Dermis blood vessel endothelial cell (primary cell): ENCODE data around the gene TNFRSF12A. TPM values are rescaled to one million over a fixed set of nuclear protein-coding genes. Genes with fewer than 3 reads are reported as not detected.
A peak's percentile ranks its signal among the peaks of the same experiment; 100 is the strongest.

Experiments
- DNase-seq: peaks from one replicate; pipeline ENCODE4 v3.0.0; 2010
- total RNA-seq: library from RNA; depleted of rRNA; stranded (reverse); fragments of >200 nt; gene quantifications from 2 replicates; pipeline ENCODE4 v1.2.3, GENCODE V29; 2014

TNFRSF12A gene
- total RNA-seq, 1 donor from 2014 or later, result 45.4 TPM

DNA sequence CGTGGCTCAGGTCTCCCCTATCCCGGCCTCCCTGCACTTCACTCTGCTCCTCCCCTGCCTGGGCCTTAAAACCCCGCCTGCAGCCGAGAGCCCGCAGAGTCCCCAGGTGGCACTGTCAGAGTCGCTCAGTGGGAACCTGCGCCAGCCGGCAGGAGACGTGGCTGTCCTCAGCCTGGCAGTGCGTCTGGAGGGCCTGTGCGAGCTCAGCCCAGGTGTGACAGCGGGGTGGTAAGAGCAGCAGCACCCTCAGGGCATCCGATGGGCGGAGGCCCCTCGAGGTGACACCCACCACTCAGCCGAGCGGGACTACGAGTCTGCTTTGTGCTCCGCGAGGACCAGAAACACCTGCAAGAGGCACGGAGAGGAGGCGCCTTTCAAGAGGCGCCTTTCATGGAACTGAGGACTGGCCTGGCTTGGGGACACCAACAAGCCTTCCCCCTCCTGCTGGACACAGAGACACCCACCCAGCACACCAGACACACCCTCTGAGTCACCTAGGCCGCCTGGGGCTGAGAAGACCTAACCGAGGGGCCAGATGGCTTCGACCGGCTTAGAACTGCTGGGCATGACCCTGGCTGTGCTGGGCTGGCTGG is 7.2 kb upstream of the TNFRSF12A start, which contains the start of gene CLDN9:
TSS of gene CLDN9 (plus strand) at position 96 of the 593 bp plus-strand sequence. CDS start at position 536, 440 bp downstream.
- DNase-seq, result no peak

DNA sequence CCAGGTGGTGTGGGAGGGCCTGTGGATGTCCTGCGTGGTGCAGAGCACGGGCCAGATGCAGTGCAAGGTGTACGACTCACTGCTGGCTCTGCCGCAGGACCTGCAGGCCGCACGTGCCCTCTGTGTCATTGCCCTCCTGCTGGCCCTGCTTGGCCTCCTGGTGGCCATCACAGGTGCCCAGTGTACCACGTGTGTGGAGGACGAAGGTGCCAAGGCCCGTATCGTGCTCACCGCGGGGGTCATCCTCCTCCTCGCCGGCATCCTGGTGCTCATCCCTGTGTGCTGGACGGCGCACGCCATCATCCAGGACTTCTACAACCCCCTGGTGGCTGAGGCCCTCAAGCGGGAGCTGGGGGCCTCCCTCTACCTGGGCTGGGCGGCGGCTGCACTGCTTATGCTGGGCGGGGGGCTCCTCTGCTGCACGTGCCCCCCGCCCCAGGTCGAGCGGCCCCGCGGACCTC is 6.6 kb upstream of the TNFRSF12A start:
- no peak for DNase-seq

DNA sequence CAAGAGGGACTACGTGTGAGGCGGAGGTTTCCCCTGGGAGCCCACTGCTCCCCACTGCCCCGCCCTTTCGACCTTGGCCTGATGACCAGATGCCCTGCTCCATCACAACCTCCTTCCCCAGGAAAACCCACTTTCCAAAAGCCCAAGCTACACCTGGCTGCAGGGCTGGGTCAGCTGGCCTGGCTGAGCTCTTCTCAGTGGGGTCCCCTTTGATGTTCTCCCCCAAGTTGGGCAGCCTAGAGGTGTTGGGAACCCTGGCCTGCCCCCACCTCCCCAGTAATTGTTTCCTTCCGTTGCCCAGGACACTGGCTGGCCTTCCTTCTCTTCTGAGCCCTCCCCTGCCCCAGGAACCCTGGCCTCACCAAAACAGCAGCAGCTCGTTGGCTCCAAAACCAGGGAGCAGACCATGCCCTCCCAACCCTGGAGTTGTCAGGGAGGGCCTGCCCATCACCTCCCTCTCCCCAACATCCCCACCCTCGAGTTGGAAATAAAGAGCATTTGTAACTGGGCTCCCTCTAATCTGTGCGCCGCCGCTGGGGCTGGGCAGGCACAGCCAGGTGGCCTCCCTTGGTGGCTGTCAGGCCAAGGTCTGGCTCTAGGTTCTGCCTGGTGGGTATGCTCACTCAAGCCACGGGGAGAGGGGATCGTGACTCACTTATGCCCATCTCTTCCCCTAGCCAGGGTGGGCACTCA is 6.0 kb upstream of the TNFRSF12A start:
- no peak for DNase-seq

DNA sequence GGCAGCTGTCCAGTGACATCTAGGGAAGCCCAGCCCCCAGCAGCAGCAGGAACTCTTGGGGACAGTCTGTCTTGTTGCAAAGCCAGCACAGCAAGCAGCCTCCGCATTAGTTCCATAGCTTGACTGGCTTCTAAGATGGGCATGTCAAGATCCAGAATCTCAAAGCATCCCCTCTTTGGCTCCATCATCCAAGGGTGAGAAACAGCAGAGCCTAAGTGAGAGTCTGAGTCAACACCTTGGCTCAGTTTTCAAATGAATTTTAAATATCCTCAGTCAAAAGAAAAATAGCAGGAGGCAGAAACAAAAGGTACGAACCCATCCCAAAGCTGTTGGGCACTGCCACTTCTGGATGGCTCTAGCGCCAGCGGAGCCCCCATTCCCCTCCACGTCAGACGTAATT is 5.2 kb upstream of the TNFRSF12A start:
- no peak for DNase-seq

DNA sequence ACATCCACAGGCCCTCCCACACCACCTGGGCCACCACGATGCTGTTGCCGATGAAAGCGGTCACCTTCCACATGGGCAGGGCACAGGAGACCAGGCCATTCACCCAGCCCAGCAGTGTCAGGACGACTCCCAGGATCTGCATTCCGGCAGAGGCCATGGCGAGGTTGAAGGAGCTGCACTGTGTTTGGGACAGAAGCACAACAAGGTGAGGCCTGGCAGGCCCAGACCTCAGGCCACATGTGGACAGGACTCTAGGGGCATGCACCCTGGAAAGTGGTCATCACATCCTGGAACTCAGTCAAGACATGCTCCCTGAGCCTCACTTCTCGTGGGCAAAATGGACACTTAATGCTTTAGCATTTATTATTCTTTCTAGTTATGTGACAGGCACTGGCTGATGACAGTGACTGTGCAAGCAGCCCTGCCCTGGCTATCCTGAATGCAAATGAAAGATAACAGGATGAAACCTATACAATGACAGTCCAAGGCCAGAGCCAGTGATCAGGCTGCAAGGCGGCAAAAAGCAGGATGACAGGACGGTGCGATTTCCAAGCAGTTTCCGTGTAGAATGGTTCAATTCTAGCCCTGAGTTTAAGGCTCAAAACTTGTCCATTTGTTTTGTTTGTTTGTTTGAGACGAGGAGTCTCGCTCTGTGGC is 4.2 kb upstream of the TNFRSF12A start:
- no peak for DNase-seq

DNA sequence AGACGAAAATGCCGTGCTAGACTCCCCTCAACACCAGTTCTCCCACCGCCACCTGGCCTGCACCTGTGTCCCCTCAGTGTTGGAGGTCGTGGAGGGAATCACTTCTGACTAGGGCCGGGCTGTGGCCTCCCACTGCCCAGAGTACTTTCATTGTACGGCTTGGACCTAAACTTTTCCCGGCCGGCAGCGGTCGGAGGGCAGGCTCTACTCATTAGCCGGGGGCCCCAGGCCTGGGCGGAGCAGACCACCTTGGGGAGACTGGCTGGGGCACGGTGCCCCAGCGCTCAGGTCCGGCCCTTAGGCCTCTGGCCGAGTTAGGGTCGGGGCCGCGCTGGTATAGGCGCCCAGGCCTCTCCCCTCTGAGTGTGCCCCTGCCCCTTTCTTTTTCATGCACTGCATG is 2.8 kb upstream of the TNFRSF12A start:
- DNase-seq, result no peak

DNA sequence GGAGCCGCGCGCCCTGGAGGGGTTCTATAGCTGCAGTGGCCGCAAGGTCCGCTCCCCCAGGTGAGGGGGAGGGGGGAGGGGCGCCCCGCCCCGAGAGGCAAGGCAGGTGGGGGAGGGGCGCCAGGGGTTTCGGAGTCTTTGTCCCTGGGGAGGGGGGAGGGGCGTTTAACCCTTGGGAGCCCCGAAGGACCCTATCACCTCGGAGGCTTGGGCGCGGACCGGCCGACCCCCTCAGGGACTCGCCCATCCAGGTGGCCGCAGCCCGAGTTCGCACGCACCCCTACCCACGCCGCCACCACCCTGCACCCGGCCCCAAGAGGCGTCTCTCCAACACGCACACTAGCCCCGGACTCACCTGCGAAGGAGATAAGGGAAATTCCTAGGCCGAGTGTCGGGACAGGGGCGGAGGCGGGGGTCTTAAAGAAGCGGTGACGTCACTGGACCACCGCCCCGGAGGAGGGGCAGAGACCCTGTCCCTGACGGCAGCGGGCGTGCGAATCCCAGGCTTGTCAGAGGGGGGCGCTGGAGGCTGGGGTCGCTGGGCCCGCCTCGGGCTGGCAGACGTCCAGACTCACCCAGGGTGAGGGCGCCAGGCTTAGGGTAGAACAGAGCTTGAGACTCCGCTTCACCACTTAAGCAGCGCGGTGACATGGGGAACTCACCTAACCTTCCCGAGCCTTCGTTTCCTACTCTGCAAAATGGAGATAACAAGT is 2.2 kb upstream of the TNFRSF12A start, which contains the start of gene CLDN6:
TSS of gene CLDN6 (minus strand) at position 390 of the 713 bp plus-strand sequence. CDS start 2,162 bp downstream, outside the sequence.
- peak; percentile 40 for DNase-seq

DNA sequence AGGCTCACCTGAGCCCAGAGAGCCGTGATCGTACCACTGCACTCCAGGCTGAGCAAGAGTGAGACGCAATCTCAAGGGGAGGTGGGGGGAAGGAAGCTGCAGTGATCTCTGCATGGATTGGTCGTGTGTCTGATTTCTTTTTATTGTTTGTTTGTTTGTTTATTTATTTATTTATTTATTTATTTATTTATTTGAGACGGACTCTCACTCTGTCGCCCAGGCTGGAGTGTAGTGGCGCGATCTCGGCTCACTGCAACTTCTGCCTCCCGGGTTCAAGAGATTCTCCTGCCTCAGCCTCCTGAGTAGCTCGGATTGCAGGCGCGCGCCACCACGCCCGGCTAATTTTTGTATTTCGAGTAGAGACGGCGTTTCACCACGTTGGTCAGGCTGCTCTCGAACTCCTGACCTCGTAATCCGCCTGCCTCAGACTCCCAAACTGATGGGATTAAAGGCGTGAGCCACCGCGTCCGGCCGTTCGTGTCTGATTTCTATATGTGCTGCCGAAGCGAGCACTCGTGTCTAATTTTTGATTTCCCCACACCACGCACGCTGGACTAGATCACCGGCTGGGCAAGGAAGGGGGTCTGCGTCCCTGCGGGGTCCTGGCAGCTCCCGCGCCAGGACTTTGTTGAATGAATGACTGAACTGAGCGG is 448 bp upstream of the TNFRSF12A start:
- DNase-seq, result no peak

DNA sequence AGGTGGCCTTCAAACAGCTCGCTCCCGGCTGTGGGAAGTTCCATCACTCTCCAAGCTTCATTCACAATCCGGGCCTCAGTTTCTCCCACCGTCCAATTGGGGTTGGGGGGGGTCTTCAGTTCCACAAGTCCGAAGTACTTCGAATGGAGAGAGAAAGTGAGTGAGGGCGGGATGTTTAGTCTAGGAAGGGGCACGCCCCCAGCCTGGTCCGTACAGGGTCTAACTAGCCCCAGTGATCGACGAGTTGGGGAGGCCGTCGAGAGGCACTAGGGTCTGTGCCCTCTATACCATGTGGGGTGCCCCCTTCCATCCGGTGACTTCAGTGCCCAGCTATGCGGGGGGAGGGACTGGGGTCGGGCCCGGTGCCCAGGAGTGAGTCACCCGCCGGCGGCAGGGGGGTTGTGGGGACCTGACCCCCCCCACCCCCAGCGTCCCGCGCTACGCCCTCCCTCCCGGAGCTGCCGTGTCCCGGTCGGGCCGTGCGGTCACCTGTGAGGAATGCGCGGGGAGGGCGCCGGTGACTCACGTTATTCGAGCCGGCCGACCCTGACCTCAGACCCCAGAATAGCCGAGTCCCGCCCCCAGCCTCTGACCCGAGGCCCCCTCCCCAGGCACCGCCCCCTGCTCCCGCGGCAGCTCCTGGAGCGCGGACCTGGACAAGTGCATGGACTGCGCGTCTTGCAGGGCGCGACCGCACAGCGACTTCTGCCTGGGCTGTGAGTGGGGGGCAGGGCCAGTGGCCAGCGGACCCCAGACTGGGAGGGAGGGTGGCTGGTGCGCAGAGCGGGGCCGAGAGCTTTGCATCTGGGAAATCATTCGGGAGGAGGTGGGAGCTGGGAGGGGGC is 658 bp downstream of the TNFRSF12A start:
- peak; percentile 91 for DNase-seq

DNA sequence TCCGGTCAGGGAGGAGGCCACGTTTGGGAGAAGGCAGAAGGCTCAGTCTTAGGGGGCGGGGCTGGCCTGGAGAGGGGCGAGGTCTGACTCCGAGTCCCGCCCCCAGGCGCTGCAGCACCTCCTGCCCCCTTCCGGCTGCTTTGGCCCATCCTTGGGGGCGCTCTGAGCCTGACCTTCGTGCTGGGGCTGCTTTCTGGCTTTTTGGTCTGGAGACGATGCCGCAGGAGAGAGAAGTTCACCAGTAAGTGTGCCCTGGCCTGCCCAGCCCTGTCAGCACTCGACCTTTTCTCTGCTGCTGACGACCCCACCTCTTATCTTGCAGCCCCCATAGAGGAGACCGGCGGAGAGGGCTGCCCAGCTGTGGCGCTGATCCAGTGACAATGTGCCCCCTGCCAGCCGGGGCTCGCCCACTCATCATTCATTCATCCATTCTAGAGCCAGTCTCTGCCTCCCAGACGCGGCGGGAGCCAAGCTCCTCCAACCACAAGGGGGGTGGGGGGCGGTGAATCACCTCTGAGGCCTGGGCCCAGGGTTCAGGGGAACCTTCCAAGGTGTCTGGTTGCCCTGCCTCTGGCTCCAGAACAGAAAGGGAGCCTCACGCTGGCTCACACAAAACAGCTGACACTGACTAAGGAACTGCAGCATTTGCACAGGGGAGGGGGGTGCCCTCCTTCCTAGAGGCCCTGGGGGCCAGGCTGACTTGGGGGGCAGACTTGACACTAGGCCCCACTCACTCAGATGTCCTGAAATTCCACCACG is 1.5 kb downstream of the TNFRSF12A start:
- DNase-seq, result peak; percentile 74

DNA sequence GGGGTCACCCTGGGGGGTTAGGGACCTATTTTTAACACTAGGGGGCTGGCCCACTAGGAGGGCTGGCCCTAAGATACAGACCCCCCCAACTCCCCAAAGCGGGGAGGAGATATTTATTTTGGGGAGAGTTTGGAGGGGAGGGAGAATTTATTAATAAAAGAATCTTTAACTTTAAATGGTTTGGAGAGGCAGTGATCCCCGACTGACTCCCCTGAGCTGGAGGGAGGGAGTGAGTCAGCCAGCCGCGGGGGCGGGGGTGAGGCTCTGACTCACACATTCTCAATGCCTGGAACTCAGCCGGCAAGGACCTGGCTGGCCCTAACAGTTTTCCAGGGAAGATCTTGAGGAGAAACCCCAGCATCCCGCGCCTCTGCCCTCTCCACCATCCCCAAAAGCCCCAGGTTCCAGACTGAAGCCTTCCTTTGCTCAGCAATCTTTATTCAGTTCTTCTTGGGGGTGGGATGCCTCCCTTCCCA is 2.1 kb downstream of the TNFRSF12A start:
- DNase-seq, result peak; percentile 95

DNA sequence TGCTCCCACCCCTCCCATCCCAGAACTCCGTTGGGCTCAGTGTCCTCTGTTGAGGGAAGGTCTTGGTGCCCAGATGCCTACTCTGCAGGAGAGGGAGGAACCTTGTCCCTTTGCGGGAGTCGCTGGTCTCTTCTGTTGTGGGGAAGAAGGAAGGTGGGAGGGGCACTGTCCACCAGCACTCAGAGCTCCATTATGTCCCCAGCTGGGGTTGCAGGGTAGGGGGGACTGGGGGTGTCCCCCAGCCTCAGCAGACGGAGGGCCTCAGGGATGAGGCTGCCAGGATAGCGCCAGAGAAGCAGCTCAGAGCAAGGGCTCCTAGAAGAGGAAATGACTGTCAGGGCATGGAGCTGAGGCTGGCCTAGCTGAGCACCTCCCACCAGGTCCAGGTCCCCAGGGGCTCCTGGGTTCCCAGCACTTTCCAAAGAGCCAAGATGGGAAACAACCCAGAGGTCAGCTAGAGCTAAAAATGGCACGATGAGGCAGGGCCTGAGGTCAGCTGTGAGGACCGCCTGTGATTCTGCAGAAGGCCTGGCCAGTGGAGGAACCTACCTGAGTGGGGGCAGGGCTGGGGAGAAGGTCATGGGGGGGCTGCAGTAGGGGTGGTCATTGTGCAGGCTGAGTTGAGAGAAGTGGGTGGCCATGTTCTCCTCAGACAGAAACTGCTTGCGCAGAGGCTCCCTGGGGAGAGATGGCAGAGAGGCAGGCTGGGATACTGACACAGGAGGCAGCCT is 2.7 kb downstream of the TNFRSF12A start:
- DNase-seq, result peak; percentile 46

DNA sequence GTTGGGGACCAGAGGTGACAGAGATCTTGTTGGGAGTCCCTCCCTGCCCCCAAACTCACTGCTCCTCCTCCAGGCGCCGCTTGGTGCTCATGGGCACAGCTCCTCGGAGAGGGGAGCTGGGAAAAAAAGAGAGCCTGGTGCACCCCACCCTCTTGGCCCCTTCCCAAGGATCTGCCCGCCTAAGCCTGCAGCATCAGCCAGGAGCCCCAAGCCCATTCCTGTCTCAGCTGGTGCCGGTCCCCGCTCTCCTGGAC is 3.2 kb downstream of the TNFRSF12A start:
- no peak for DNase-seq

DNA sequence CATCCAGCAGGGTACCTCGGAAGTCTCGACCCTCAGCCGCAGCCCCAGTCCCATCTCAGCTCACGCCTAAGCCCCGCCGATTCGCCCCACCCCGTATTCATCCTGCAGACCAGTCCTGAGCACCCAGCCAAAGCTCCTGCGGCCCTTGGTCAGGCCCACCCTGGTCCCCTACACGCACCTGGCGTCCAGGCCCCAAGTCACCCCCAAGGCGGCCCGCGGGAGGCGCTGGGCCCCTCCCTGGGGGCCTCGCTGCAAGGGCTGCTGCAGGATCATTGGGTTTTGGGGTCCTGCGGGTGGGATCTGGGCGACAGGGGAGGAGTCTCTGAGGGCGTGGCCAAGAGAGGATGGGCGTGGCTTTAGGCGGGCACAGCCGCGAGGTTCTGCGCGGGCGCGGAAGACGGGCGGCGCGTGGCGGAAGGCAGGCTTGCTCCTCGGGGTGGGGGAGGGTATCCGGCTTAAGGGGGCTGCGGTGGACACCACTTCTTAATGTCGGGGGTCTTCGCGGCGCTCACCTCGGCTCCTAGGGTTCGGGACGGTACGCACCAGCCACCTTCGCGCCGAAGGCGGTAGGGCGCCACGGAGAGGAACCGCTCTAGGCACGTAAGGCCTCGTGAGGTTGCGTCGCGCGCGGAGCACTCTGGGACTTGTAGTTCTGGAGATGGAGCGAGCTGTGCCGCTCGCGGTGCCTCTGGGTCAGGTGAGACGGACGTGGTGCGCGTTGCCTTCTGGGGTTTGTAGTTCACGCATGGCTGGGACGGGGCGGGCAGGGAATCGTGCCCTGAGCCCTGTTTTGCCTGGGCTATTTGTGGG is 3.7 kb downstream of the TNFRSF12A start, which contains the start of the genes HCFC1R1 and THOC6:
TSS of gene HCFC1R1 (minus strand) at position 274 of the 810 bp plus-strand sequence. CDS start at position 273, 1 bp downstream.
TSS of gene THOC6 (plus strand) at position 367 of the 810 bp plus-strand sequence. CDS start at position 659, 292 bp downstream.
- peak; percentile 99 for DNase-seq

DNA sequence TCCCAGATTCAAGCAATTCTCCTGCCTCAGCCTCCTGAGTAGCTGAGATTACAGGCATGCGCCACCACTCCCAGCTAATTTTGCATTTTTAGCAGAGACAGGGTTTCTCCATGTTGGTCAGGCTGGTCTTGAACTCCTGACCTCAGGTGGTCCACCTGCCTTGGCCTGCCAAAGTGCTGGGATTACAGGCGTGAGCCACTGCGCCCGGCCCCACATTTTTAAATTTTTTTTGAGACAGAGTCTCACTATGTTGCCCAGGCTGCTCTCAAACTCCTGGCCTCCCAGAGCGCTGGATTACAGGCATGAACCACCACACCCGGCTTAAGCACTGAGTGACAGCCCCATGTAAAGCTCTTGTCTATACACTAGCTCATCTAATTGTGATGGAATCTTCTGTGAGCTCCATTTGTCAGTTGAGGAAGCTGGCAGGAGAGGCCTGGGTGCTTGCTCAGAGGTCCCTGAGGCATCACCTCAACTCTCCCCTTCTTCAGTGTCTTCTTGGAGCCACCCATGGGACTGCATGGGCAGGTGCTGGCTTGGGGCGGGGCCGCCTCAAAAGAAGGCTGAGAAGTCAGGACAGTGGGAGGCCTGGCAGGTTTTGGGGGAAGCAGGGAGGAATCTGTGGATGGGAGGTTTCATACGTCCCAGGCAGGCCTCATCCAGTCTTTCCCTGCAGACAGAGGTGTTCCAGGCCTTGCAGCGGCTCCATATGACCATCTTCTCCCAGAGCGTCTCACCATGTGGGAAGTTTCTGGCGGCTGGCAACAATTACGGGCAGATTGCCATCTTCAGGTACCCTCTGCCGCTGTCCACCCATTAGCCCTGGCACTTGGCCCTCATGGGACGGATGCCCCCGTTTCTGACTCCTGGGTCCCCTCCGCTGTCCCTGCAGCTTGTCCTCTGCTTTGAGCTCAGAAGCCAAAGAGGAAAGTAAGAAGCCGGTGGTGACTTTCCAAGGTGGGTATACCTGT is 5.1 kb downstream of the TNFRSF12A start:
- DNase-seq, result no peak

DNA sequence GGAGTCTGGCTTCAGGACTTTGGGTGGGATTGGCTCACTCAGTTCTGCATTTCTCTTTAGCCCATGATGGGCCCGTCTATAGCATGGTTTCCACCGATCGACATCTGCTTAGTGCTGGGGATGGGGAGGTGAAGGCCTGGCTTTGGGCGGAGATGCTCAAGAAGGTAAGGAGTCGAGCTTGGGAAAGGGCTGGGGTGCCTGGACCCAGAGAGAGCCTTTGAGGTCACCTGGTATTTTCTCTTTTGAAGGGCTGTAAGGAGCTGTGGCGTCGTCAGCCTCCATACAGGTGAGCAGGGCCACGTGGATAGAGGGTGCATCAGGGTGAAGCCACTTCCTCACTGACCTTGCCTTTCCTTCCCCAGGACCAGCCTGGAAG is 5.8 kb downstream of the TNFRSF12A start:
- DNase-seq, result no peak

DNA sequence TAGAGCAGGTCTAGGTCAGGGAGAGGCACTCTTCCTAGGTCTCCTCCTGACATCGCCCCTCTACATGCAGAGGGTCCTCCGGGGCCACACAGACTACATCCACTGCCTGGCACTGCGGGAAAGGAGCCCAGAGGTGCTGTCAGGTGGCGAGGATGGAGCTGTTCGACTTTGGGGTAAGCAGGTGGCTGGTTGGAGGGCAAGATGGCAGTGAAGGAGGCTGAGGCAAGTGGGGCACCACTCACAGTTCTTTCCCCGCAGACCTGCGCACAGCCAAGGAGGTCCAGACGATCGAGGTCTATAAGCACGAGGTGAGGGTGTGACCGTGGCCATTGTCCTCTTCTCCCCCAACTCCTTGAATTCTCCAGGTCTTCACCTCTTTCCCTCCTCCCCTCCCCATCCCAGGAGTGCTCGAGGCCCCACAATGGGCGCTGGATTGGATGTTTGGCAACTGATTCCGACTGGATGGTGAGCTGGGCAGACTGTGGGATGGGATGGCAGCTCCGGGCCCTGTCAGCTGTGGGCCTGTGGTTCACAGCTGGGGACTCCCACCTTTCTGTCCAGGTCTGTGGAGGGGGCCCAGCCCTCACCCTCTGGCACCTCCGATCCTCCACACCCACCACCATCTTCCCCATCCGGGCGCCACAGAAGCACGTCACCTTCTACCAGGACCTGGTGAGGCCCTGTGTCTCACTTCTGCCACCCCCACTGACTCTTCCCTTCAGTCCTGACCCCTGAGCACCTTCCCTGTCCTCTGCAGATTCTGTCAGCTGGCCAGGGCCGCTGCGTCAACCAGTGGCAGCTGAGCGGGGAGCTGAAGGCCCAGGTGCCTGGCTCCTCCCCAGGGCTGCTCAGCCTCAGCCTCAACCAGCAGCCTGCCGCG is 6.7 kb downstream of the TNFRSF12A start:
- no peak for DNase-seq
